Measurements from ENCODE around the gene GRHL1. TPM values are rescaled to one million over a fixed set of nuclear protein-coding genes. Genes with fewer than 3 reads are reported as not detected.
"Not testable (repeated sequence)": the region's sequence is repeated elsewhere in the genome, so short reads cannot be mapped to it uniquely, and the experiment has no call there.

The GRHL1 gene, protein sequence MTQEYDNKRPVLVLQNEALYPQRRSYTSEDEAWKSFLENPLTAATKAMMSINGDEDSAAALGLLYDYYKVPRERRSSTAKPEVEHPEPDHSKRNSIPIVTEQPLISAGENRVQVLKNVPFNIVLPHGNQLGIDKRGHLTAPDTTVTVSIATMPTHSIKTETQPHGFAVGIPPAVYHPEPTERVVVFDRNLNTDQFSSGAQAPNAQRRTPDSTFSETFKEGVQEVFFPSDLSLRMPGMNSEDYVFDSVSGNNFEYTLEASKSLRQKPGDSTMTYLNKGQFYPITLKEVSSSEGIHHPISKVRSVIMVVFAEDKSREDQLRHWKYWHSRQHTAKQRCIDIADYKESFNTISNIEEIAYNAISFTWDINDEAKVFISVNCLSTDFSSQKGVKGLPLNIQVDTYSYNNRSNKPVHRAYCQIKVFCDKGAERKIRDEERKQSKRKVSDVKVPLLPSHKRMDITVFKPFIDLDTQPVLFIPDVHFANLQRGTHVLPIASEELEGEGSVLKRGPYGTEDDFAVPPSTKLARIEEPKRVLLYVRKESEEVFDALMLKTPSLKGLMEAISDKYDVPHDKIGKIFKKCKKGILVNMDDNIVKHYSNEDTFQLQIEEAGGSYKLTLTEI
- total RNA-seq, result under 1 TPM; 0.25 to 0.43 TPM

GRCh38 chr2:9951522-9952285 lies at the start of gene GRHL1:
GRHL1 (plus strand) TSS chr2:9951693; CDS start chr2:9951834, 141 bp downstream.
- Mint-ChIP-seq H3K27me3 (peaks cover 63% of the 10 kb centered on the region), H3K27ac (no peak within 1 kb of the TSS), H3K4me1 (peaks cover 3% of the 10 kb centered on the region), H3K36me3 (no peaks in the 10 kb centered on the region), H3K9me3 (no peaks in the 10 kb centered on the region), H3K4me3 (peak within 1 kb of the TSS; percentile 84)
- peak; percentile 95 for DNase-seq
- POLR2A ChIA-PET, result no interaction called here
- peak; percentile 96 for ATAC-seq (ENCODE audit: low read depth)

- Mint-ChIP-seq H3K36me3 (peaks cover 7% of the 10 kb centered on the region), H3K27me3 (no peaks in the 10 kb centered on the region), H3K4me3 (no peak overlapping the region), H3K4me1 (peaks cover 2% of the 10 kb centered on the region), H3K9me3 (no peaks in the 10 kb centered on the region), H3K27ac (no peak overlapping the region)
- ATAC-seq (ENCODE audit: low read depth), result no peak
- POLR2A ChIA-PET, result no interaction called here
- no peak for DNase-seq
Measured at GRCh38 chr2:9905413-9905812, 46.1 kb upstream of the GRHL1 start.

DNA sequence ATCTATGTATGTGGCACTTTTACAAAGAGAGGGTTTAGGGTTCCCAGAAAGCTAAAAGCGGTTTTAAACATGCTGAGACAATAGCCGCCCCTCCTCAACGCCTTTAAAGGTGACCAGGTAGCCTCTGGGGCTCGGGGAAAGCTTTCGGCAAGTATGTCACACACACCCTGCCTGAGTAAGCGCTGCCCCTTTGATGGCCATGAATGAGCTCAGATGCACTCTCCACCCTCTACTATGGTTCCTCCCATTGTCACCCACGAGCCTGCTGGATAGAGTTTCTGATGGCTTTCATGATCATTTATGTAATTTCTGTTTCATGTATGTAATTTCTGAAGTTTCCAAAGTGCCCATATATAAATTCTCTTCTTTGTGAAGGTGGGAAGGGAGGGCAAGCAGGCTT lies 44.1 kb upstream of the GRHL1 start:
- Mint-ChIP-seq H3K4me3 (no peak overlapping the region), H3K27ac (no peak overlapping the region), H3K36me3 (peaks cover 5% of the 10 kb centered on the region), H3K4me1 (peaks cover 2% of the 10 kb centered on the region), H3K27me3 (no peaks in the 10 kb centered on the region), H3K9me3 (no peaks in the 10 kb centered on the region)
- POLR2A ChIA-PET, result no interaction called here
- ATAC-seq (ENCODE audit: low read depth), result no peak
- DNase-seq, result no peak

DNA sequence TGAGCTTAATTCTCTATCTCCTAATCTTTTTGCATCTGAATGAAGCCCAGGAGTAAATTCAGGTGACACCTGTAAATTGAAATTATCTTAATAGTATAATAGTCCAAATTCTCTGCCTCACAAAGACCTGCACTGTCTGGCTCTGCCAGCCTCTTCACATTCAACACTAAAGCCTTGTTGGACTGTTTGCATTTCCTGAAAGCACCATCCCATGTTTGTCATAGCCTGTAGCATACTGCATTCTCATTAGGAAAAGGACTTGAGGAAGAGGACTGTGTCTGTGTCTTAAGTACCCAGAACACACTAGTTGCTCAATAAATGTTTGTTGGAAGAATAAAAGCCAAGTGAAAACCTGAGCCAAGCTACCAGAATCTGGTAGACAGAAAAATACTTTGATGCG lies 42.9 kb upstream of the GRHL1 start:
- Mint-ChIP-seq H3K9me3 (no peaks in the 10 kb centered on the region), H3K27me3 (no peaks in the 10 kb centered on the region), H3K4me1 (peaks cover 2% of the 10 kb centered on the region), H3K36me3 (peaks cover 9% of the 10 kb centered on the region), H3K27ac (no peak overlapping the region), H3K4me3 (no peak overlapping the region)
- DNase-seq (no peak), ATAC-seq (ENCODE audit: low read depth) (no peak)
- POLR2A ChIA-PET, result no interaction called here

DNA sequence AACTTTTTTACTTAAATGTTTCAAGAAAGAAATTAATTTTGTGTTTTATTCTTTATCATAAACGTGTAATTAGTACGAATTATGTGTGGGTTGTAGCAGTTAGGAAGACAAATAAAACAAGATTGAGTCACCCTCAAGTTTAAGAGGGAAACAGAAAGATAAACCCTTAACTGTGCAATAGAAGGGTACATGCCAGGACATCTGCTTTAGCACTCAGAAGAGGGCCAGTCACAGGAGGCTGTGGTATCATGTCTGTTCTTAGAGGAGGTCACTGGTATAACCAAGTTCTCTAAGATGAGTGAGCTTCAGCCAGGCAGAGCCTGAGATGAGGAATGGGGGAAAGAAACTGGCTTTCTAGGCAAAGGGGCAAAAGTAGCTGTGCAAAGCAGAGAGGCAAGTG lies 42.4 kb upstream of the GRHL1 start:
- DNase-seq (no peak), ATAC-seq (ENCODE audit: low read depth) (no peak)
- Mint-ChIP-seq H3K27me3 (no peaks in the 10 kb centered on the region), H3K9me3 (no peaks in the 10 kb centered on the region), H3K4me1 (peaks cover 2% of the 10 kb centered on the region), H3K4me3 (no peak overlapping the region), H3K36me3 (peaks cover 9% of the 10 kb centered on the region), H3K27ac (no peak overlapping the region)
- POLR2A ChIA-PET, result no interaction called here

GRCh38 chr2:9910699-9911098 lies 40.8 kb upstream of the GRHL1 start:
- peaks cover 14% of the 10 kb centered on the region for H3K36me3 Mint-ChIP-seq
- peaks cover 2% of the 10 kb centered on the region for H3K4me1 Mint-ChIP-seq
- no peak for ATAC-seq (ENCODE audit: low read depth)
- H3K9me3 Mint-ChIP-seq, result no peaks in the 10 kb centered on the region
- no peak for DNase-seq
- POLR2A ChIA-PET, result no interaction called here
- no peaks in the 10 kb centered on the region for H3K27me3 Mint-ChIP-seq
- H3K27ac Mint-ChIP-seq, result no peak overlapping the region
- no peak overlapping the region for H3K4me3 Mint-ChIP-seq

GRCh38 chr2:9912468-9912867 lies 39.0 kb upstream of the GRHL1 start:
- no peak for ATAC-seq (ENCODE audit: low read depth)
- POLR2A ChIA-PET, result no interaction called here
- Mint-ChIP-seq H3K27me3 (no peaks in the 10 kb centered on the region), H3K27ac (no peak overlapping the region), H3K9me3 (no peaks in the 10 kb centered on the region), H3K36me3 (peaks cover 18% of the 10 kb centered on the region), H3K4me1 (peaks cover 4% of the 10 kb centered on the region), H3K4me3 (no peak overlapping the region)
- no peak for DNase-seq

DNA sequence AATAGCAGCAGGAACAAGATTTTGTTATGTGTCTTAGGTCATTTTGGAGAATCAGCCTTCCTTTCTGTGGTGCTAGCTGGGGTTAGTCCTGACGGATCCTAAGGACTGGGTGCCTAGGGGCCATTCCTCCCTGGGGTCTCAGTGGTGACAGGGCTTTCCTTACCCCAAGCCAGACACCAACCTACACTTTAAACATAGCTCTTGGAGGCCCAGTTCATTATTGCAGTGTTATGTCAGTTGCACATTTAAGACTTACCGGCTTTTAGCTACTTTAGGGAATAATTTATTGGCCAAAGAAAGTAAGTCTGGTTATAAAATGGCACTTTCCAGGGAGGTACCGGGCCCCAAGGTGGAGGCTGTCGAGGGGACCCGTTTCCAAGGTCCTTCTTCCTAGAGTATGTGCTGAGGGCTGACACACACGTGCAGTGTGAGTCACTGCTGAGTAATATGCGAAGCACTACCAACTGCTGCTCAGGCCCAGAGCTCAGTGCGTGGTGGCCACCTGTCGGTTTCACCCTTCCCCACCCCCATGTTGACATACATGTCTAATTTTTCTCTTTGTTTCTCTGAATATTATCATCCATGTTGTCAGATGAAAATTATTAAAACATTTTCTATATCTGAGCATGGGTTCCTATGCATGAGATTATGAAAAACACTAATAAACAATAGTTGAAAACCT lies 37.0 kb upstream of the GRHL1 start:
- H3K36me3 Mint-ChIP-seq, result peaks cover 14% of the 10 kb centered on the region

GRCh38 chr2:9918275-9918674 lies 33.2 kb upstream of the GRHL1 start:
- H3K27me3 Mint-ChIP-seq, result no peaks in the 10 kb centered on the region

More for the DNA sequence above, 37.0 kb upstream of the GRHL1 start:
- ATAC-seq (ENCODE audit: low read depth) (no peak), DNase-seq (no peak)
- H3K4me1 Mint-ChIP-seq, result peaks cover 2% of the 10 kb centered on the region
- H3K9me3 Mint-ChIP-seq, result no peaks in the 10 kb centered on the region
- no peak overlapping the region for H3K4me3 Mint-ChIP-seq
- POLR2A ChIA-PET, result no interaction called here
- H3K27me3 Mint-ChIP-seq, result no peaks in the 10 kb centered on the region
- no peak overlapping the region for H3K27ac Mint-ChIP-seq

GRCh38 chr2:9919512-9919911 lies 32.0 kb upstream of the GRHL1 start:
- Mint-ChIP-seq H3K4me1 (peaks cover 2% of the 10 kb centered on the region), H3K9me3 (no peaks in the 10 kb centered on the region), H3K36me3 (peaks cover 15% of the 10 kb centered on the region), H3K27ac (no peak overlapping the region), H3K27me3 (no peaks in the 10 kb centered on the region), H3K4me3 (no peak overlapping the region)
- POLR2A ChIA-PET, result no interaction called here
- DNase-seq, result no peak
- ATAC-seq (ENCODE audit: low read depth), result no peak

More at GRCh38 chr2:9918275-9918674, 33.2 kb upstream of the GRHL1 start:
- H3K4me3 Mint-ChIP-seq, result no peak overlapping the region
- no peak overlapping the region for H3K27ac Mint-ChIP-seq
- DNase-seq, result no peak
- POLR2A ChIA-PET, result no interaction called here
- no peaks in the 10 kb centered on the region for H3K9me3 Mint-ChIP-seq
- no peak for ATAC-seq (ENCODE audit: low read depth)
- peaks cover 2% of the 10 kb centered on the region for H3K4me1 Mint-ChIP-seq
- H3K36me3 Mint-ChIP-seq, result peaks cover 17% of the 10 kb centered on the region

DNA sequence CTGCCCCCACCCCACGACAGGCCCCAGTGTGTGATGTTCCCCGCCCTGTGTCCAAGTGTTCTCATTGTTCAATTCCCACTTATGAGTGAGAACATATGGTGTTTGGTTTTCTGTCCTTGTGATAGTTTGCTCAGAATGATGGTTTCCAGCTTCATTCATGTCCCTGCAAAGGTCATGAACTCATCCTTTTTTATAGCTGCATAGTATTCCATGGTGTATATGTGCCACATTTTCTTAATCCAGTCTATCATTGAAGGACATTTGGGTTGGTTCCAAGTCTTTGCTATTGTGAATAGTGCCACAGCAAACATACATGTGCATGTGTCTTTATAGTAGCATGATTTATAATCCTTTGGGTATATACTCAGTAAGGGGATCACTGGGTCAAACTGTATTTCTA lies 24.5 kb upstream of the GRHL1 start:
- H3K27me3 Mint-ChIP-seq; H3K4me1 Mint-ChIP-seq; H3K4me3 Mint-ChIP-seq; H3K9me3 Mint-ChIP-seq; H3K27ac Mint-ChIP-seq; DNase-seq; ATAC-seq (ENCODE audit: low read depth); POLR2A ChIA-PET: not testable (repeated sequence)
- peaks cover 46% of the 10 kb centered on the region for H3K36me3 Mint-ChIP-seq

- no peaks in the 10 kb centered on the region for H3K9me3 Mint-ChIP-seq
- DNase-seq (no peak), ATAC-seq (ENCODE audit: low read depth) (no peak)
- no peak overlapping the region for H3K4me3 Mint-ChIP-seq
- no peaks in the 10 kb centered on the region for H3K4me1 Mint-ChIP-seq
- H3K27me3 Mint-ChIP-seq, result peaks cover 3% of the 10 kb centered on the region
- peaks cover 6% of the 10 kb centered on the region for H3K36me3 Mint-ChIP-seq
- POLR2A ChIA-PET, result no interaction called here
- H3K27ac Mint-ChIP-seq, result no peak overlapping the region
Measured at GRCh38 chr2:9937258-9937657, 14.2 kb upstream of the GRHL1 start.

GRCh38 chr2:9937968-9938367 lies 13.5 kb upstream of the GRHL1 start:
- H3K27me3 Mint-ChIP-seq, result peaks cover 3% of the 10 kb centered on the region

More at GRCh38 chr2:9937968-9938367, 13.5 kb upstream of the GRHL1 start:
- H3K4me3 Mint-ChIP-seq, result no peak overlapping the region
- POLR2A ChIA-PET, result no interaction called here
- H3K4me1 Mint-ChIP-seq, result no peaks in the 10 kb centered on the region
- peaks cover 6% of the 10 kb centered on the region for H3K36me3 Mint-ChIP-seq
- H3K27ac Mint-ChIP-seq, result no peak overlapping the region
- ATAC-seq (ENCODE audit: low read depth) (no peak), DNase-seq (no peak)
- H3K9me3 Mint-ChIP-seq, result no peaks in the 10 kb centered on the region

Data from activated naive CD8-positive, alpha-beta T cell treated with anti-CD3 and anti-CD28 coated beads, Interleukin-2, amount 10 ng/mL, durations not matched to agents 7 days and 5 days (primary cell).